Hematopoietic multipotent progenitor cell treated with erythropoietin and hydrocortisone succinate and interleukin-3 and kit ligand, for 15 days (in vitro differentiated cells): ENCODE results near the gene IGSF21.
"Not testable (repeated sequence)": the region's sequence is repeated elsewhere in the genome, so short reads cannot be mapped to it uniquely, and the experiment has no call there.

Experiments used
- DNase-seq: peaks from one replicate; pipeline ENCODE4 v3.0.0-alpha.2; 2015; ENCODE audit warnings: low spot score

The IGSF21 gene

DNA sequence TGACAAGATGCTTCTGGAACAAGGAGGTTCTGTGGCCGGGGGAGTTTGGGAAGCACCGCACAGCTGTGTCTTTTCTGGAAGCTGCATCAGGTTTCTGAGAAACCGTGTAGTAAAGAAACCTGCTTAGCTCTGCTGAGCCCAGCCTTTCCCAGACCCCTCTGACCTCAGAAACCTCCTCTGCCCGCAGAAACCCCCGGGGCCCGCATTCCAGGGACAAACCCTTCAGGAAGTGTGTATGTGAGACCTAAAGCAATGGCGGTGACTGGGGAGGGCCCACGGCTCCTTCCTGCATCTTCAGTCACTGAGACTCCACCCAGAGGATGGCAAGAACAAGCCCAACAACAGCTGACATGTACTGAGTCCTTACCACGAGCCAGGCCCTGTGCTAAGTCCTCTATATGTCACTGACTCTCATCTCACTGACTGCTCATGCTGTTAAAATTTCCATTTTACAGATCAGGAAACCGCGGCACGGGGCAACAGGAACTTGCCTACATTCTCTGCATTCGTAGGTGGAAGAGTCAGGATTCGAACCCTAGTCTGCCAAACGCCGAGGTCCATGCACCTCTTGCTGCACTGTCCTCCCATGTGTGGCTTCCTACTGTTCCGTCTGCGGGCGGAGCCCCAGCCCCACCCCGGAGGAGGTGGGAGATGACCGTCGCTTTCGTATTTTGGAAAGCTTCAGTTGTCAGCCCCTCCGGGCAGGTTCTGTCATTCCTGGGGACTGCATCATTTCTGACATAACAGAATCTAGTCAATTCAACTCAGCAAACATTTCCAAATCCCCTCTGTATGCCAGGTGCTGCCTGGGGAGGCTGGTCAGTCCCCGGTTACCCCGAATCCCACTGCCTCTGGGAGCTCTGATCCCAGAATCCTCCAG, 299.8 kb downstream of the IGSF21 start:
- no peak for DNase-seq

- no peak for DNase-seq
These were observed 301.2 kb downstream of the IGSF21 start for GRCh38 chr1:18408656-18409370.

DNA sequence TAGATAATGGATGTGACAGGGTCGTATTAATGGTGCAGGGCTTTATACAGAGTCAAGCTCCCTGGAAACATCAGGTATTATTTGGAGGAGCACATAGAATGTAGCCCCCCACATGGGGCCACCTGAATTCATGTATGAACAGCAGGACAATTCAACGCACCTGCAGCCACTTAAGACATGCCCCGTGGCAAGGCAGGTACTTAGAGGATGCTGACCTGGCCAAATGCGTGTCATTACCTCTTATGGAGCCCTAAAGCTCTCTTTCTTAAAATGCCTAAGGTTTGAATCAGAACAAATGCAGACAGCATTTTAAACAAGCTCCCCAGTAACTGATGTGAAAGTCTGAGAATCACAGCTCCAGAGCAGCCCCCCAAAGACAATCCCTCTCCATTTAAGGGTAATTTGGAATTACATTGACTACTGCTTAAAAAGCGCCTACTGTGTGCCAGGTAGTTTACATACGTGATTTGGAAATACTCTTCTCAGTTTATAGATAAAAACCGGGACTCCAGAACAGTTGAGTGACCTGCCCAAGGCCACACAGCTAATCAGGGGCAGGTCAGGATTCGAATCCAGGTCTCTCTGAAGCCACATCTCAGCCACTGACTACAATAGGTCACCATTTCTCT, 302.1 kb downstream of the IGSF21 start:
- no peak for DNase-seq

GRCh38 chr1:18410407-18410806, 302.8 kb downstream of the IGSF21 start:
- no peak for DNase-seq

DNA sequence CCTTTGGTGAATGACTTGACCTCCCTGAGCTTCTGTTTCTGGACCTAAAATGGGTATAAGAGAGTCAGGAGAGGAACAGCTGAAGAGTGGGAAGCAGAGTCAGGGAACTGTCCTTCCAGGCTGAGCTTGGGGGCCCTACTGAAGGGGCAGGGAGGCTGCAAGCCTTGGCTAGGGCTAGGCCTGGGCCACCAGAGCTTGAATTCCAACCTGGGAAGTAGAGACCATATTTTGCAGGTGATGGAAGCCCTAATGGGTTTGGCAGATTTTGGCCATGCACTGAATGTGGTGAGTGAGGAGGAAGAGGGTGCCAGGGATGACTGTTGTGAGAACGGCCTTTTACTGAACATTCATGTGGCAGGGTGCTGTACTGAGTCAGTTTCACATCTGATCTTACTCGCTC, 303.7 kb downstream of the IGSF21 start:
- no peak for DNase-seq

GRCh38 chr1:18411820-18412641, 304.4 kb downstream of the IGSF21 start:
- DNase-seq: no peak

- no peak for DNase-seq
These were observed 305.3 kb downstream of the IGSF21 start for GRCh38 chr1:18412882-18413353.

DNA sequence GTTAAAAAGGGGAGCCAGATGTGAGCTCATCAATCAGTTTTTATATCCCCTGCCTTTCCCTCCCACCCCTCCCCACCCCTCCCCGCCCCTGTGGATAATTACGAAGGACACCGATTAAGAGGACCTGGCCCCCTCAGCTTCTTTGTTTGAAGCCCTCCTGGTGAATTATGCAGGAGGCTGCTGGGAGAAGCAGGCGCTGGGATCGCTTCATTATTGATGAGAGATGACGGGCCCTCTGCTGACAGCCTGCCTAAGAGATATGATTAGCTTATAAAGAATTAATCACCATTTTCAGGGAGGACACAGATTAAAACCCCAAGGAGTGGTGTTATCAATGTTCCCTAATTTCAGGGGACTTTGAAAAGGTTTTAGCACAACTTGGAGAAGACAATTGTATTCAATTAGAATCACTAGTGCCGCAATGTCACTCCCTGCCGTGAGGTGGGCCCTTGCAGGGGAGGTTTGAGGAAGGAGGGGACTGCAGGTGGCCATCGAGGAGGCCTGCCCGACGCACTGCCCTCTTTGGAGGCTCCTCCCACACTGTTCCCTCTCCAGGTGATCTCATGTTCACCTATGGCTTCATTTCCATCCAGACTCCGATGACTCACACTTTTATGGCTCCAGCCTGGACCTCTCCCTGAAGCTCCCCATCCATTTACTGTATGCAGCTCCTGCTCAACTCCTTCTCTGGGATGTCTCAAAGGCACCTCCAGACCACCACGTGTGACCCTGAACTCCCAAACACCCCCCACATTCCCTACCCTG, 306.1 kb downstream of the IGSF21 start:
- DNase-seq: no peak

DNA sequence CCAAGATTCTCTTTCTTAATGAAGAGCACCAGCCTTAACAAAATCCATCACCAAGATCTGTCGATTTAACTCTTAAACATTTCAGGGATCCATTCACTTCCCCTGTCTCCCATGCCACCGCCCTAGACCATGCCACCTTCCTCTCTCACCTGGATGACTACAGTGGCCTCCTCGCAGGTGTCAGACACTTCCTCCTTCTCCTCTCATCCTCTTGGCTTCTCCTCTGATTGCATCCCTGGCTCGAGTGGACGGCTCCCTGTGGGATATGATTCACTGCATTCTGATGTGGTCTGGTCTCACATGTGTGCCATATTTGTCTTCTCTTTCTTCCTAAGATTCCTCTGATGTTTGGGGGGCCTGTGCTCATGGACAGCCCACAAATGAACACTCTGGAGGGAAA, 306.7 kb downstream of the IGSF21 start:
- DNase-seq: no peak

- no peak for DNase-seq
These were observed 307.4 kb downstream of the IGSF21 start for GRCh38 chr1:18414872-18415447.

GRCh38 chr1:18415448-18416027, 307.9 kb downstream of the IGSF21 start:
- no peak for DNase-seq

GRCh38 chr1:18416126-18416525, 308.5 kb downstream of the IGSF21 start:
- not testable (repeated sequence) for DNase-seq

GRCh38 chr1:18417316-18418269, 310.0 kb downstream of the IGSF21 start:
- no peak for DNase-seq

- DNase-seq: no peak
These were observed 311.7 kb downstream of the IGSF21 start for GRCh38 chr1:18419113-18419844.

GRCh38 chr1:18419845-18420184, 312.2 kb downstream of the IGSF21 start:
- no peak for DNase-seq

GRCh38 chr1:18422076-18422777, 314.6 kb downstream of the IGSF21 start:
- no peak for DNase-seq

DNA sequence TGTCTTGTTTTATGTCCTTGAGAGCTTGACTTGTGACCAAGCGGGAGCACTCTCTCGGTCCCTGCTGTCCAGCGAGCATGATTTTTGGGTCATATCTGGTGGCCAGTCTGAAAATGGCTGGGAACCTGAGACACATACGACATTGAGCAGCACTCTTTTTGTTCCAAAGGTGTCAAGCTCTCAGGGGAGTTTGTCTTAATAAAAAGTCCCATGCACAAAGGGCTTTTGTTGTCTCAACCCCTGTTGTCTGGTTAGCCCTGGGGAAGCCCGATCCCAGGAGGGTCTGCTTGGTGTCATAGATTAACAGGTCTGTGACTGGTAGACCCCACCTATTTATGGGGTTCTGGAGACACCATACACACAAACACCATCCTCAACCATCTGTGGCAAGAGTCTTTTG, 315.4 kb downstream of the IGSF21 start:
- DNase-seq: no peak

GRCh38 chr1:18426580-18426979, 319.0 kb downstream of the IGSF21 start:
- DNase-seq: no peak
